HepG2 (cell line): Measurements from ENCODE around the gene NDC1. TPM values are rescaled to one million over a fixed set of nuclear protein-coding genes. Genes with fewer than 3 reads are reported as not detected.

Source experiments
- ATAC-seq: fragments of 200-7000 bp; cut with Tn5 transposase; 3 replicates; pipeline ENCODE4 v1.9.1; 2020; ENCODE audit warnings: mild to moderate bottlenecking, moderate library complexity
- BruUV-seq: library from RNA; stranded (reverse); fragments of 400-500 nt; replicated peaks from 2 replicates; lab custom pipeline; 2021; lab: Mats Ljungman, UMichigan
- CTCF ChIA-PET: fragments of 300-600 bp; formaldehyde crosslinking; extraction: SDS; loops from one replicate; lab custom pipeline; 2021; ENCODE audit warnings: low total read pairs, inconsistent platforms, low intra/inter-chr PET ratio; lab: Yijun Ruan, JAX
- POLR2A ChIA-PET: fragments of 350-600 bp; sonication (Branson Sonifier 250); formaldehyde crosslinking; loops from one replicate; lab custom pipeline; 2020; ENCODE audit warnings: antibody characterized with exemption, inconsistent platforms; lab: Yijun Ruan, JAX
- DNase-seq: peaks from one replicate; pipeline ENCODE4 v3.0.0-alpha.2; 2015; ENCODE audit warnings: low spot score
- FAIRE-seq: peaks from 3 replicates; lab custom pipeline; 2011; peaks lifted over from hg19 to GRCh38; lab: Jason Lieb, UNC
- H2AFZ ChIP-seq: one replicate; pipeline ENCODE4 v1.6.1; 2011; ENCODE audit warnings: low read length, inconsistent platforms
- H3K27ac ChIP-seq: fragments of 300-600 bp; 3 replicates; pipeline ENCODE4 v1.8.0; 2011; ENCODE audit warnings: mixed run types, mild to moderate bottlenecking, mixed read lengths, low read length, inconsistent platforms; ENCODE audit not compliant: insufficient read depth; ENCODE audit errors: extremely low read length
- H3K27me3 ChIP-seq, 2 experiments: fragments of 200-600 bp in 1 of 2; 2 replicates in 1 of 2; 3 replicates in 1 of 2; pipeline versions ENCODE4 v1.6.0 to v1.8.0; 2011; ENCODE audit warnings: low read length in 2 of 2, mild to moderate bottlenecking in 2 of 2, moderate library complexity in 2 of 2, inconsistent platforms in 1 of 2; ENCODE audit not compliant: insufficient read depth in 2 of 2, control insufficient read depth in 1 of 2
- H3K36me3 ChIP-seq, 2 experiments: fragments of 200-600 bp in 1 of 2; replicated peaks in 1 of 2; 2 replicates in 1 of 2; 3 replicates in 1 of 2; pipeline versions ENCODE4 v1.5.1 to v1.8.0; 2011; ENCODE audit warnings: low read length in 2 of 2, inconsistent platforms in 1 of 2; ENCODE audit not compliant: insufficient read depth in 2 of 2, control insufficient read depth in 1 of 2
- H3K4me1 ChIP-seq: 2 replicates; pipeline ENCODE4 v1.5.1; 2012; ENCODE audit warnings: low read length, inconsistent platforms; ENCODE audit not compliant: insufficient read depth
- H3K4me2 ChIP-seq: 2 replicates; pipeline ENCODE4 v1.6.0; 2011; ENCODE audit warnings: low read depth, low read length, inconsistent platforms
- H3K4me3 ChIP-seq, 3 experiments: fragments of 200-600 bp in 1 of 3; sonication (generic), shearing (Covaris generic) in 1 of 3; replicated peaks in 1 of 3; 2 replicates each; pipeline ENCODE4 v1.5.1; 2011 to 2016; ENCODE audit warnings: low read length in 3 of 3, inconsistent platforms in 2 of 3, low read depth in 2 of 3, mild to moderate bottlenecking in 2 of 3, control low read depth in 1 of 3, mixed read lengths in 1 of 3; ENCODE audit not compliant: insufficient read depth in 1 of 3
- H3K79me2 ChIP-seq: one replicate; pipeline ENCODE4 v1.6.1; 2011; ENCODE audit warnings: low read length, inconsistent platforms; ENCODE audit not compliant: insufficient read depth
- H3K9ac ChIP-seq: 2 replicates; pipeline ENCODE4 v1.6.0; 2011; ENCODE audit warnings: mild to moderate bottlenecking, low read depth, low read length, inconsistent platforms; ENCODE audit not compliant: insufficient read depth
- H3K9me3 ChIP-seq: 2 replicates; pipeline ENCODE4 v1.5.1; 2012; ENCODE audit warnings: mild to moderate bottlenecking, low read length
- H4K20me1 ChIP-seq: 2 replicates; pipeline ENCODE4 v1.6.0; 2011; ENCODE audit warnings: inconsistent platforms, mild to moderate bottlenecking, low read length, moderate library complexity; ENCODE audit not compliant: insufficient read depth
- KDM1A ChIP-seq: IDR thresholded peaks from 2 replicates; pipeline ENCODE4 v1.6.1; 2016; ENCODE audit warnings: missing compliant biosample characterization
- SRSF9 ChIP-seq: fragments of 200-400 bp; formaldehyde crosslinking; IDR thresholded peaks from 2 replicates; pipeline ENCODE4 v1.6.1; 2018; ENCODE audit warnings: borderline replicate concordance, mild to moderate bottlenecking, low read depth, low read length; ENCODE audit not compliant: insufficient read depth, poor library complexity, severe bottlenecking
- THYN1 ChIP-seq: sonication (generic); formaldehyde crosslinking; IDR thresholded peaks from 2 replicates; pipeline ENCODE4 v1.8.1; 2023; ENCODE audit warnings: low read depth, mild to moderate bottlenecking, moderate library complexity, missing genetic modification reagents, borderline replicate concordance
- ZKSCAN8 ChIP-seq: IDR thresholded peaks from 2 replicates; pipeline ENCODE4 v1.6.1; 2016; ENCODE audit warnings: borderline replicate concordance, missing genetic modification reagents, missing compliant biosample characterization
- ZNF225 ChIP-seq: sonication (generic); formaldehyde crosslinking; IDR thresholded peaks from 2 replicates; pipeline ENCODE4 v1.4.0; 2020; ENCODE audit warnings: mild to moderate bottlenecking, missing genetic modification reagents
- ZNF292 ChIP-seq: sonication (generic); formaldehyde crosslinking; IDR thresholded peaks from 2 replicates; pipeline ENCODE4 v1.8.1; 2022; ENCODE audit warnings: mild to moderate bottlenecking, low read depth, missing genetic modification reagents, borderline replicate concordance
- WGBS: methylation state at CpG from one replicate; pipeline ENCODE4 v1.1.6; 2017; ENCODE audit warnings: low lambda C conversion rate; 5-methylcytosine and 5-hydroxymethylcytosine counted together
- in situ Hi-C: cut with HindIII; loops from 2 replicates; pipeline ENCODE4 v1.10.0; 2017; ENCODE audit warnings: low pct_unique_long_range_greater_than_20kb; ENCODE audit not compliant: extremely low pct_ligation_motif_present
- intact Hi-C: fragments of 100-400 bp; cut with micrococcal nuclease; formaldehyde crosslinking; loops from one replicate; pipeline ENCODE4 v1.10.0; 2022; ENCODE audit not compliant: unreplicated experiment
- polyA plus RNA-seq, 8 experiments: library from polyadenylated mRNA; depleted of rRNA in 3 of 8; stranded (reverse) in 7 of 8; unstranded in 1 of 8; fragments of >200 nt; fragmentation: Illumina TruSeq in 4 of 8; extraction: Trizol in 4 of 8; gene quantifications; 2 replicates each; pipeline versions ENCODE4 v1.2.1 to v1.2.3, GENCODE V29; 2011 to 2016; ENCODE audit warnings: low read depth in 4 of 8, missing spikeins in 1 of 8, mixed read lengths in 1 of 8; ENCODE audit not compliant: insufficient read depth in 1 of 8
- total RNA-seq, 5 experiments: library from RNA; depleted of rRNA; stranded (reverse); fragments of >200 nt; fragmentation: Illumina TruSeq; extraction: Trizol; gene quantifications; 2 replicates each; pipeline ENCODE4 v1.2.3, GENCODE V29; 2016; ENCODE audit warnings: low read depth in 1 of 5
- TF ChIP-seq, protein P1 (sequence below): IDR thresholded peaks from 2 replicates; pipeline ENCODE4 v1.6.1; 2012; ENCODE audit warnings: inconsistent platforms

NDC1 gene
- total and polyA plus RNA-seq, 2 of the 13 experiments (the other 11 are each of a cell fraction or from before 2014, with no cell fraction given) = 38.1 to 50.9 TPM

GRCh38 chr1:53730224-53730865 lies 107.8 kb downstream of the NDC1 start:
- CTCF ChIA-PET = no interaction called here
- Histone ChIP-seq H3K4me1 (no peaks in the 10 kb centered on the region), H4K20me1 (no peaks in the 10 kb centered on the region)
- no peak for FAIRE-seq
- TF ChIP-seq ZNF225 (CRISPR knock-in tag) (no peak), THYN1 (no peak), ZNF292 (CRISPR knock-in tag) (no peak), SRSF9 (no peak), ZKSCAN8 (CRISPR knock-in tag) (no peak), KDM1A (CRISPR knock-in tag) (no peak)
- TF ChIP-seq, protein P1, sequence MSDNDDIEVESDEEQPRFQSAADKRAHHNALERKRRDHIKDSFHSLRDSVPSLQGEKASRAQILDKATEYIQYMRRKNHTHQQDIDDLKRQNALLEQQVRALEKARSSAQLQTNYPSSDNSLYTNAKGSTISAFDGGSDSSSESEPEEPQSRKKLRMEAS = no peak
- TF ChIP-seq, all 625 proteins: peak for 0
- intact Hi-C loops (no loop called here), in situ Hi-C loops (no loop called here)
- Histone ChIP-seq H3K79me2 (no peaks in the 10 kb centered on the region), H3K4me2 (no peak overlapping the region), H2AFZ (no peak overlapping the region), H3K27me3 (peaks cover 1 to 81% of the 10 kb centered on the region in 2 experiments; a peak in 4 of 5 replicates), H3K27ac (no peak overlapping the region), H3K36me3 (no peaks in the 10 kb centered on the region), H3K4me3 (no peak overlapping the region), H3K9ac (no peak overlapping the region), H3K9me3 (no peaks in the 10 kb centered on the region)
- 49% methylated on average over 12 of the region's 12 CpGs for WGBS
- DNase-seq (no peak), ATAC-seq (no peak)
- POLR2A ChIA-PET = no interaction called here
- no TSS peak for BruUV-seq
